Measurements from ENCODE around the gene PIEZO2.

The PIEZO2 gene

DNA sequence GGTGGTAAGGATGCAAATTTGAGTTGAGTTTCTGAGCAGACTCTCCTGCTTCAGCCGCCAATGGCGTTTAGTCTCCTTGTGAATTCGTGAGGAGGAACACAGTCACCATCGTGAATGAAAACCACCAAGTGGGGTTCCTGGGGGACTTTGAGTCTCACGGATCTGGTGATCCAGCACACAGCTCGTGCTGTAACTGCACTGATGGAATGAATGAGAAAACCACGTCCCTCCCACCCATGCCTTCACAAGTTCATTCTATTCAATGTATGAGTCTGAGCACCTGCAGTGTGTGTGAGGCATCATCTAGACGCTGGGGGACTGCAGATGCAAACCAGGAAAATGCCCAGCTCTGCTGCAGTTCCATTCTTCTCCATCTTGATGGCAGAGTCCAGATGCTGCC lies 127.9 kb downstream of the PIEZO2 start:
- TF ChIP-seq, protein P1, sequence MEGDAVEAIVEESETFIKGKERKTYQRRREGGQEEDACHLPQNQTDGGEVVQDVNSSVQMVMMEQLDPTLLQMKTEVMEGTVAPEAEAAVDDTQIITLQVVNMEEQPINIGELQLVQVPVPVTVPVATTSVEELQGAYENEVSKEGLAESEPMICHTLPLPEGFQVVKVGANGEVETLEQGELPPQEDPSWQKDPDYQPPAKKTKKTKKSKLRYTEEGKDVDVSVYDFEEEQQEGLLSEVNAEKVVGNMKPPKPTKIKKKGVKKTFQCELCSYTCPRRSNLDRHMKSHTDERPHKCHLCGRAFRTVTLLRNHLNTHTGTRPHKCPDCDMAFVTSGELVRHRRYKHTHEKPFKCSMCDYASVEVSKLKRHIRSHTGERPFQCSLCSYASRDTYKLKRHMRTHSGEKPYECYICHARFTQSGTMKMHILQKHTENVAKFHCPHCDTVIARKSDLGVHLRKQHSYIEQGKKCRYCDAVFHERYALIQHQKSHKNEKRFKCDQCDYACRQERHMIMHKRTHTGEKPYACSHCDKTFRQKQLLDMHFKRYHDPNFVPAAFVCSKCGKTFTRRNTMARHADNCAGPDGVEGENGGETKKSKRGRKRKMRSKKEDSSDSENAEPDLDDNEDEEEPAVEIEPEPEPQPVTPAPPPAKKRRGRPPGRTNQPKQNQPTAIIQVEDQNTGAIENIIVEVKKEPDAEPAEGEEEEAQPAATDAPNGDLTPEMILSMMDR (conservative IDR thresholded peaks at IDR 0.05; ENCODE audit: low read depth), result no peak
- CTCF ChIA-PET, result interaction anchor here (0.6 kb wide), 1 partner anchor 1608 kb away, joined by 4 read pairs; no protein-coding TSS in a partner anchor
- no peak for DNase-seq (ENCODE audit: low spot score)
- H3K27ac ChIP-seq, result no peak overlapping the region
- POLR2A ChIA-PET (ENCODE audit: low non-redundant PET), result no interaction called here

DNA sequence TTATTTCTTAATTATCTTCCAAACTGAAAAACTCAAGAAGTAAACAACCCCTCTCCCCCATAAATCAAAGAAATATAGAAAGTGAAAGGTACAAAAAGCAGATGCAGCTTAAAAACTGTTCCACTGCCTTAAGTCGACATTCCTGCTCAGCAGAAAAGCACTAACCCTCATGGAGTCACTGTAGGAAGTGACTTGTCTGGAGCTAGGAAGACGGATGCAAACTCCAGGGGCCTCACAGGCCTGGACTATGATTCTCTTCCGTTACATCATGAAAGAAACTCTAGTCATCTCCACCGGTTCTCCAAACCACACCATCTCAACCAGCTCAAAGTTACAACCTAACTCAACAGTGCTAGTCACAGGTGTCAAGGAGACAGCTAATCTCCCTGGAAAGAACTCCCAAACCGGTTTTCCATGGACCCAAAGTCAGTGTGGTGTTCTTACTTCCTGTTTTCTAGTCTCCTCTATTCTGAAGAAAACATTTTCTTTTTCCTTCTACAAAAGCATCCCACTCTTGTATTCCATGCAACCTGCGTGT lies 128.4 kb downstream of the PIEZO2 start:
- H3K27ac ChIP-seq, result no peak overlapping the region
- DNase-seq (ENCODE audit: low spot score), result no peak
- POLR2A ChIA-PET (ENCODE audit: low non-redundant PET), result no interaction called here
- CTCF ChIA-PET, result no interaction called here
- TF ChIP-seq, protein P1 (conservative IDR thresholded peaks at IDR 0.05; ENCODE audit: low read depth), result no peak

DNA sequence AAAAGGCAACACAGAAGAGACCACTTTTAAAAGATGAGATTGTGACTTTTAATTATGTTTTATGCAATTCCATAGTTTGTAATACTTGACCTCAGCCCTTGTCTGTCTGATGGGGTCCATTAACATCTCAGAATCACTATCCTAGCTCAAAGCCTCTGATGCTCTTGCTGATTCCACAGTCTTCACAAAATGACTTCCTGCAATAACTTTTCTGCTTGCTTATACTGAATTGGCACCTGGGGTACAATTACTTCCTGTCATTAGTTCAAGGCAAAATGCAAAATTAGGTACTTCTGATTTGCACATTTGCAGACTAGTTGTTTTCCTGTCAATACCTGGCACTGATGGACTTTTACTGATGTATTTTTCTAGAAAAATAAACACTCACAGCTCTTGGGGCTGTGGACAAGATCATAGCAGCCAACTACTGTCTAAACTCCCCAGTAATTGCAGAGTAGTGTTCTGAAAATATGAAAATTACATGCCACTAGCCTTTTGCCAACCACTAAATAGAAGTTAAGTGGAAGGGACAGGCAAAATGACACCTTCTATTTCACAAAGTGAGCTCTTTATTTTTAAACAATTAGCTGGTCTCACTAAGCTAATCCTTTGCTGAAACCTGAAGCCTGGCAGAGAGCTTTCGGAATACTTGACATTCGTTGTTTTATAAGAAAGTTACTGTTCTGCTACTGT lies 129.1 kb downstream of the PIEZO2 start:
- TF ChIP-seq, protein P1 (conservative IDR thresholded peaks at IDR 0.05; ENCODE audit: low read depth), result no peak
- no peak for DNase-seq (ENCODE audit: low spot score)
- CTCF ChIA-PET, result interaction anchor here (0.6 to 0.7 kb wide), 2 partner anchors 31 to 177 kb away, joined by 3 to 4 read pairs; no protein-coding TSS in a partner anchor
- no peak overlapping the region for H3K27ac ChIP-seq
- POLR2A ChIA-PET (ENCODE audit: low non-redundant PET), result no interaction called here

DNA sequence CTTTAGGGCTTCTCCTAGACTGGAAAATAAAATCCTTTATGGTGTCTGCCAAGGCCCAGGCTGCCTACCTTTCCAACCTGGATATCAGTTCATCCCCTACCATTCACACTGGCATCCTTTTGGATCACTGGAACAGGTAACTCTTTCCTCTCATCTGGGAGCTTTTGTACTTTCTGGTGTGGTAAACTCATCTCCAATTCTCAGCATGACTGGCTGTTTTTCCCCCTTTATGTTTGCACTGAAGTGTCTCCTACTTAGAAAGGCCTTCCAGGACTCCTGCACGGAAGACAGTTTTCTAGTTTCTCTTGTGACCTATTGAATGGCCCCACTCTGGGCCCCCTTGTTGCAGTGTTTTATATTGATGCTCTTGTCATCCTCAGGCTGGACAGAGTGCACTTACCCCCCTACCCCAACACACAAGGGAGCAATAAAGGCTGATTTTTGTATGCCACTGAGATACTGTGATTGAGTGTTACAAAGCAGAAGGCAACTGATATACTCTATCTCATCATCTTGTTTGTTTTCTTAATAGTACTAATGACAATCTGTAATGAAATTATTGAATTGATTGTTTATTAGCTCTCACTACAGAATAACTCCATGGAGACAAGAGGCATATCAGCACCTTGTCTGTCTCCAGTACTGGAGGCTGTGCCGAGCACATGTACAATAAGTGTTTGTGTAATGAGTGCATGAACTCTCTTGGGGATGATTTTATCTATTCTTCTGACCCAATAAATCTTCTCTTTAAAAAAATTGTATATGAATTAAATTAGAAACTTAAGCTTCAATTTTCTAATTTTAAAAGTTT lies 129.9 kb downstream of the PIEZO2 start:
- POLR2A ChIA-PET (ENCODE audit: low non-redundant PET), result no interaction called here
- TF ChIP-seq, protein P1 (conservative IDR thresholded peaks at IDR 0.05; ENCODE audit: low read depth), result no peak
- no peak overlapping the region for H3K27ac ChIP-seq
- CTCF ChIA-PET, result interaction anchor here (0.6 to 0.7 kb wide), 2 partner anchors 30 to 177 kb away, joined by 3 to 4 read pairs; no protein-coding TSS in a partner anchor
- DNase-seq (ENCODE audit: low spot score), result no peak

DNA sequence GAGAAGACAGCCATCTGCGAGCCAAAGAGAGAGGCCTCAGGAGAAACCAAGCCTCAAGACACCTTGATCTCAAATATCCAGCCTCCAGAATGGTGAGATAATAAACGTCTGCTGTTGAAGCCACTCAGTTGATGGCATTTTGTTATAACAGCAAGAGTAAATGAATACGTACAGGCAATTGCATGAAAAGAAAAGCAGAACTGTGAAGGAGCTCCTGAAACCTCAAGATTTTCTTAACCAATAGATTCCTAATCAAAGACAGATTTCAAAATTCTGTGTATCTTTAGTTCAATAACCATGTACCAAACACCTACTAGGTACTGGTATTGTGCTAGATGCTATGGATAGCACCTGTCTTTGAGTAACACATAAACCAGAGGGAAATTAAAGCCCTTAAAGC lies 139.5 kb downstream of the PIEZO2 start:
- H3K27ac ChIP-seq, result no peak overlapping the region
- ChIA-PET CTCF (no interaction called here), POLR2A (ENCODE audit: low non-redundant PET) (no interaction called here)
- DNase-seq (ENCODE audit: low spot score), result no peak
- TF ChIP-seq, protein P1 (conservative IDR thresholded peaks at IDR 0.05; ENCODE audit: low read depth), result no peak

DNA sequence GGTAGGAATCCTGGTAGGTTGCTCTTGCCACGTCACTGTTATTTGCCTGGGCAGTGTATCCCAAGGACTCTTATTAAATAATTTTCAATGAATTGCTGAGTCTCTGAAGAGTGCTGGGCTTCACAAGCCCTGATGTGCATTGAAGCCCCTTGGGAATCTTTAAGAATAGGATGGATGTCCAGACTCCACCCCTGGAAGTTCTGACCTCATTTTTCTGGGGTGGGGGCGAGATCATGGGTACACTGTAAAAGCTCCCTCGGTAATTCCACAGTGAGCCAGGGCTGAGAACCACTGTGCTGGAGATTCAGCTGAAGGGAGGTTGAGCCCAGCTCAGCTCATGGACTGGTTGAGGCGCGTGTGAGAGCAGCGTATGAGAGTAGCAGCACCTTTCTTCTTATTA lies 140.2 kb downstream of the PIEZO2 start:
- DNase-seq (ENCODE audit: low spot score), result no peak
- CTCF ChIA-PET, result no interaction called here
- POLR2A ChIA-PET (ENCODE audit: low non-redundant PET), result no interaction called here
- H3K27ac ChIP-seq, result no peak overlapping the region
- TF ChIP-seq, protein P1 (conservative IDR thresholded peaks at IDR 0.05; ENCODE audit: low read depth), result no peak
